ENCODE results near the gene LILRB2. TPM values are rescaled to one million over a fixed set of nuclear protein-coding genes. Genes with fewer than 3 reads are reported as not detected.

LILRB2 gene
- total and polyA plus RNA-seq, 8 donors, result 0.87 to 2.2 (median 1.2) TPM; not detected in 1

GRCh38 chr19:54315956-54316355, 35.0 kb upstream of the LILRB2 start:
- intact Hi-C loops (cut with DNase I; ENCODE audit: low total_unique reads), result no loop called here
- H3K9me3 ChIP-seq, result no peaks in the 10 kb centered on the region
- H3K36me3 ChIP-seq, result no peaks in the 10 kb centered on the region
- 79 to 82% (median 81%) methylated on average over 10 of the region's 10 CpGs for WGBS, 5 donors
- peak overlapping the region in 1 of 5 donors; percentile 58 for H3K27ac ChIP-seq
- TF ChIP-seq EP300 (IDR thresholded peaks at IDR 0.05), result no peak
- TF ChIP-seq CTCF (IDR thresholded peaks at IDR 0.05), result no peak
- TF ChIP-seq POLR2A (IDR thresholded peaks at IDR 0.05), result no peak
- no peak for TF ChIP-seq POLR2AphosphoS5 (IDR thresholded peaks at IDR 0.05)
- H3K4me3 ChIP-seq, result no peak overlapping the region
- no peak for DNase-seq
- peaks cover 0 to 57% (median 4%) of the 10 kb centered on the region in 3 donors for H3K27me3 ChIP-seq
- no peaks in the 10 kb centered on the region for H3K4me1 ChIP-seq

- Histone ChIP-seq H3K27ac (peak within 1 kb of the TSS in 2 of 5 donors; percentile 28 to 65), H3K4me3 (peak within 1 kb of the TSS in 1 of 4 donors; percentile 35), H3K9me3 (no peaks in the 10 kb centered on the region), H3K4me1 (no peaks in the 10 kb centered on the region), H3K27me3 (peaks cover 0 to 46% (median 4%) of the 10 kb centered on the region in 3 donors), H3K36me3 (no peaks in the 10 kb centered on the region)
- DNase-seq, result peak in 1 of 2 donors; percentile 14
- 32 to 54% (median 49%) methylated on average over 6 to 13 of the region's 13 CpGs for WGBS, 5 donors
- intact Hi-C loops (cut with DNase I; ENCODE audit: low total_unique reads), result no loop called here
- no peak for TF ChIP-seq EP300 (IDR thresholded peaks at IDR 0.05)
- no peak for TF ChIP-seq POLR2A (IDR thresholded peaks at IDR 0.05)
Observed at GRCh38 chr19:54312436-54313377, 31.8 kb upstream of the LILRB2 start, which contains the start of gene LILRA5. LILRA5 (minus strand) TSS chr19:54313166; CDS start chr19:54313019, 147 bp downstream.

GRCh38 chr19:54312011-54312410, 31.1 kb upstream of the LILRB2 start:
- Histone ChIP-seq H3K4me1 (no peaks in the 10 kb centered on the region), H3K27ac (peak overlapping the region in 2 of 5 donors; percentile 28 to 65), H3K4me3 (peak overlapping the region in 1 of 4 donors; percentile 35), H3K9me3 (no peaks in the 10 kb centered on the region), H3K27me3 (peaks cover 0 to 45% (median 3%) of the 10 kb centered on the region in 3 donors), H3K36me3 (no peaks in the 10 kb centered on the region)
- WGBS, 5 donors, result 17 to 67% (median 58%) methylated on average over 1 to 6 of the region's 6 CpGs
- TF ChIP-seq CTCF (IDR thresholded peaks at IDR 0.05) (no peak), EP300 (IDR thresholded peaks at IDR 0.05) (no peak), POLR2A (IDR thresholded peaks at IDR 0.05) (no peak), POLR2AphosphoS5 (IDR thresholded peaks at IDR 0.05) (no peak)
- intact Hi-C loops (cut with DNase I; ENCODE audit: low total_unique reads), result no loop called here
- DNase-seq, result no peak

GRCh38 chr19:54311486-54311885, 30.6 kb upstream of the LILRB2 start:
- peak overlapping the region in 1 of 4 donors; percentile 35 for H3K4me3 ChIP-seq
- 39 to 58% (median 52%) methylated on average over 4 to 5 of the region's 5 CpGs for WGBS, 5 donors
- no peaks in the 10 kb centered on the region for H3K4me1 ChIP-seq
- H3K36me3 ChIP-seq, result no peaks in the 10 kb centered on the region
- H3K27ac ChIP-seq, result no peak overlapping the region
- no peaks in the 10 kb centered on the region for H3K9me3 ChIP-seq
- TF ChIP-seq EP300 (IDR thresholded peaks at IDR 0.05) (no peak), CTCF (IDR thresholded peaks at IDR 0.05) (no peak), POLR2A (IDR thresholded peaks at IDR 0.05) (no peak), POLR2AphosphoS5 (IDR thresholded peaks at IDR 0.05) (no peak)
- H3K27me3 ChIP-seq, result peaks cover 0 to 40% (median 0%) of the 10 kb centered on the region in 3 donors
- no peak for DNase-seq
- intact Hi-C loops (cut with DNase I; ENCODE audit: low total_unique reads), result no loop called here

All from stomach (tissue), 9 donors.